ENCODE data around the gene FBXO41.

- TF ChIP-seq, protein P1, sequence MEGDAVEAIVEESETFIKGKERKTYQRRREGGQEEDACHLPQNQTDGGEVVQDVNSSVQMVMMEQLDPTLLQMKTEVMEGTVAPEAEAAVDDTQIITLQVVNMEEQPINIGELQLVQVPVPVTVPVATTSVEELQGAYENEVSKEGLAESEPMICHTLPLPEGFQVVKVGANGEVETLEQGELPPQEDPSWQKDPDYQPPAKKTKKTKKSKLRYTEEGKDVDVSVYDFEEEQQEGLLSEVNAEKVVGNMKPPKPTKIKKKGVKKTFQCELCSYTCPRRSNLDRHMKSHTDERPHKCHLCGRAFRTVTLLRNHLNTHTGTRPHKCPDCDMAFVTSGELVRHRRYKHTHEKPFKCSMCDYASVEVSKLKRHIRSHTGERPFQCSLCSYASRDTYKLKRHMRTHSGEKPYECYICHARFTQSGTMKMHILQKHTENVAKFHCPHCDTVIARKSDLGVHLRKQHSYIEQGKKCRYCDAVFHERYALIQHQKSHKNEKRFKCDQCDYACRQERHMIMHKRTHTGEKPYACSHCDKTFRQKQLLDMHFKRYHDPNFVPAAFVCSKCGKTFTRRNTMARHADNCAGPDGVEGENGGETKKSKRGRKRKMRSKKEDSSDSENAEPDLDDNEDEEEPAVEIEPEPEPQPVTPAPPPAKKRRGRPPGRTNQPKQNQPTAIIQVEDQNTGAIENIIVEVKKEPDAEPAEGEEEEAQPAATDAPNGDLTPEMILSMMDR (conservative IDR thresholded peaks at IDR 0.05) = peak; percentile 56
- no peak for TF ChIP-seq ZFX (IDR thresholded peaks at IDR 0.05)
Measured at GRCh38 chr2:73290049-73290839, 6.0 kb upstream of the FBXO41 start.
